NCI-H345 treated with DMSO at 0.1 percent for 48 hours (cell line): Measurements from ENCODE around the gene ITPK1.
A peak's percentile ranks its signal among the peaks of the same experiment; 100 is the strongest.
"Not testable (repeated sequence)": the region's sequence is repeated elsewhere in the genome, so short reads cannot be mapped to it uniquely, and the experiment has no call there.

Experiments
- DNase-seq: peaks from one replicate; lab custom pipeline; 2025; ENCODE audit not compliant: unreplicated experiment; lab: John Stamatoyannopoulos, UW

Gene ITPK1

GRCh38 chr14:93105856-93106255, 9.9 kb downstream of the ITPK1 start:
- DNase-seq: not testable (repeated sequence)

- no peak for DNase-seq
Measured at GRCh38 chr14:93105362-93105761, 10.4 kb downstream of the ITPK1 start.

- no peak for DNase-seq
Measured at GRCh38 chr14:93104961-93105360, 10.8 kb downstream of the ITPK1 start.

- DNase-seq: no peak
Measured at GRCh38 chr14:93103392-93104080, 12.2 kb downstream of the ITPK1 start.

- no peak for DNase-seq
Measured at GRCh38 chr14:93102141-93102540, 13.6 kb downstream of the ITPK1 start.

- no peak for DNase-seq
Measured at GRCh38 chr14:93101181-93101580, 14.5 kb downstream of the ITPK1 start.

GRCh38 chr14:93100570-93100969, 15.2 kb downstream of the ITPK1 start:
- no peak for DNase-seq

GRCh38 chr14:93100100-93100499, 15.6 kb downstream of the ITPK1 start:
- DNase-seq: no peak

- no peak for DNase-seq
Measured at GRCh38 chr14:93099643-93100042, 16.1 kb downstream of the ITPK1 start.

GRCh38 chr14:93099196-93099595, 16.5 kb downstream of the ITPK1 start:
- DNase-seq: no peak

- DNase-seq: no peak
Measured at GRCh38 chr14:93096691-93097322, 18.9 kb downstream of the ITPK1 start.

- DNase-seq: no peak
Measured at GRCh38 chr14:93095742-93096510, 19.8 kb downstream of the ITPK1 start.

GRCh38 chr14:93094121-93094918, 21.4 kb downstream of the ITPK1 start:
- DNase-seq: no peak

- no peak for DNase-seq
Measured at GRCh38 chr14:93092606-93093556, 22.8 kb downstream of the ITPK1 start.

- DNase-seq: no peak
Measured at GRCh38 chr14:93091666-93092065, 24.1 kb downstream of the ITPK1 start.

- DNase-seq: peak; percentile 23
Measured at GRCh38 chr14:93090826-93091555, 24.7 kb downstream of the ITPK1 start.

- DNase-seq: peak; percentile 55
Measured at GRCh38 chr14:93089521-93090269, 26.0 kb downstream of the ITPK1 start.

GRCh38 chr14:93086441-93087055, 29.2 kb downstream of the ITPK1 start:
- DNase-seq: peak; percentile 11
